ENCODE measurements around the gene RHO.

RHO gene

DNA sequence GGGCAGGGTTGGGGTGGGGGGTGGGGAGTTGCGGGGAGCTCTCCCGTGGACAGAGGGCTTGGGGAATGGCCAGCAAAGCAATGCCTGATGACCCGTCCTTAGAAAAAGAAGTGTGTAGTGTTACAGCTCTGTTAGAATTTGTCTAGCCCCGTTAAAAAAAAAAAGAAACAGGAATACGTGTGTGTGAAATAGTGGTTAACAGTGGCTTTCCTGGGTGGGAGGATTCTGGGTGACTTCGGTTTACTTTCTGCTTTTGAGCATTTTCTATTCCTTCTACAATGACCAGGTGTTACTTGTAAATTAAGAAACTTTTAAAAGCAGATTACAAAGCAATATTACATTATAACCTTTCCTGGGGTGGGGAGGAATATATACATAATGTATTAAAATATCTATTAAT is 39.5 kb downstream of the RHO start:
- no peak overlapping the region for H3K4me3 ChIP-seq (ENCODE audit: low read depth, low read length)
- TF ChIP-seq, protein P1, sequence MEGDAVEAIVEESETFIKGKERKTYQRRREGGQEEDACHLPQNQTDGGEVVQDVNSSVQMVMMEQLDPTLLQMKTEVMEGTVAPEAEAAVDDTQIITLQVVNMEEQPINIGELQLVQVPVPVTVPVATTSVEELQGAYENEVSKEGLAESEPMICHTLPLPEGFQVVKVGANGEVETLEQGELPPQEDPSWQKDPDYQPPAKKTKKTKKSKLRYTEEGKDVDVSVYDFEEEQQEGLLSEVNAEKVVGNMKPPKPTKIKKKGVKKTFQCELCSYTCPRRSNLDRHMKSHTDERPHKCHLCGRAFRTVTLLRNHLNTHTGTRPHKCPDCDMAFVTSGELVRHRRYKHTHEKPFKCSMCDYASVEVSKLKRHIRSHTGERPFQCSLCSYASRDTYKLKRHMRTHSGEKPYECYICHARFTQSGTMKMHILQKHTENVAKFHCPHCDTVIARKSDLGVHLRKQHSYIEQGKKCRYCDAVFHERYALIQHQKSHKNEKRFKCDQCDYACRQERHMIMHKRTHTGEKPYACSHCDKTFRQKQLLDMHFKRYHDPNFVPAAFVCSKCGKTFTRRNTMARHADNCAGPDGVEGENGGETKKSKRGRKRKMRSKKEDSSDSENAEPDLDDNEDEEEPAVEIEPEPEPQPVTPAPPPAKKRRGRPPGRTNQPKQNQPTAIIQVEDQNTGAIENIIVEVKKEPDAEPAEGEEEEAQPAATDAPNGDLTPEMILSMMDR (IDR thresholded peaks at IDR 0.05; ENCODE audit: insufficient read depth, low read depth, low read length, missing control alignments) = no peak
- no peak for DNase-seq (ENCODE audit: low read depth)

DNA sequence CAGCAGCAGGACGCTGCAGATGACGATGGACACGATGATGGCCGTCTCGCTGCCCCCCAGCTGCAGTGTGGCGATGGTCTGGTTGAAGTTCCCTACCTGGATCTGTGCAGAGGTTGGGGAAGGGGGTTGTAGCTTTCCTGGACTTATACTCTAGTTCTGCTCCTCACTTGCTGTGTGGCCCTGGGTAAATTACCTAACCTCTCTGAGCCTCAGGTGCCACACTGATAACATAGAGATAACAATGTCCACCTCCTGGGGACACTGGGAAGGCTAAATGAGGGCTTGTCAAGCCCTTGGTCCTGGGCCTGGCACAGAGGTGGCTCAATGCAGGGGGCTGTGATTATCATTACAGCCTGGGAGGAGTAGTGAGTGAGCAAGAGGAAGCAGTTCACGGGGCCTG is 41.4 kb downstream of the RHO start:
- TF ChIP-seq, protein P1 (IDR thresholded peaks at IDR 0.05; ENCODE audit: insufficient read depth, low read depth, low read length, missing control alignments) = no peak
- no peak overlapping the region for H3K4me3 ChIP-seq (ENCODE audit: low read depth, low read length)
- DNase-seq (ENCODE audit: low read depth) = no peak

DNA sequence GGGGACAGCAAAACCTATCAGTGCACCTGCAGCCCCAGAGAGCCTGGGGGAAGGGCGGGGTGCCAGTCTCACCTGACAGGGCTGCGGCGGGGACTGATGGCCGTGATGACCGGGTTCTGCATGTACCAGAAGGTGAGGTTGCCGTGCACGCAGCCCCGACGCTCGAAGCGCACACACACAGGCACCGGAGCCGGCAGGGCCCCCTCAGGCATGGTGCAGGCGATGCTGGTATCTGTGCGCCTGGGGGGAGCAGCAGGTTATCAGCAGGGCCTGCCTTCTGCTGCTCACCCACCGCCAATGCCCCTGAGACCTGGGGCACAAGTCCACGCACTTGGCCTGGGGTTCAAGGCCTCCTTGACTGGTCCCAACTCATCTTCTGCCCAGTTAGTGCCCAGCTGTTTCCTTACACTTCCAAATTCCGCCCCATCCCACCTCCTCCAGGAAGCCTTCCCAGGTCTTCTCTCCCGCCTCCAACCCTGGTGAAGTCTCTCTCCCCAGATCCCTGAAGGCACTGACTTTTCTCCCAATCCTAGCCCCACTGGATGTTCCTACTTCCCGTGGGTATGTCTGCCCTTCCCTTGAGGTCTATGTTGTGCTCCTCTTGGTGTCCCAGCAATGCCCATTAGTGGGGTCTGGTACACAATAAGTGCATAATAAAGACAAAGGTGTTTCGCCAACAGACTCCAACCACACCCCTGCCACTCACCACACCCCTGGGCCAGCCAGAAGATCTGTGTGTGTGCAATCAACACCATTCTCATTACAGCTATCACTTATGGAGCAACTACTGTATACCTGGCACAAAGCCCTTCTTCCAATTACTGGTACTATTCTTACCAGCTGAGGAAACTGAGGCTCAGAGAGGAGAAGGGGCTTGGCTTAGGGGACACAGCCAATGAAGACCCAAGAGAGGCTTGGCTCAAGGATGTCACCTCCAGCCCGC is 43.4 kb downstream of the RHO start:
- TF ChIP-seq, protein P1 (IDR thresholded peaks at IDR 0.05; ENCODE audit: insufficient read depth, low read depth, low read length, missing control alignments) = no peak
- DNase-seq (ENCODE audit: low read depth) = no peak
- H3K4me3 ChIP-seq (ENCODE audit: low read depth, low read length) = no peak overlapping the region

DNA sequence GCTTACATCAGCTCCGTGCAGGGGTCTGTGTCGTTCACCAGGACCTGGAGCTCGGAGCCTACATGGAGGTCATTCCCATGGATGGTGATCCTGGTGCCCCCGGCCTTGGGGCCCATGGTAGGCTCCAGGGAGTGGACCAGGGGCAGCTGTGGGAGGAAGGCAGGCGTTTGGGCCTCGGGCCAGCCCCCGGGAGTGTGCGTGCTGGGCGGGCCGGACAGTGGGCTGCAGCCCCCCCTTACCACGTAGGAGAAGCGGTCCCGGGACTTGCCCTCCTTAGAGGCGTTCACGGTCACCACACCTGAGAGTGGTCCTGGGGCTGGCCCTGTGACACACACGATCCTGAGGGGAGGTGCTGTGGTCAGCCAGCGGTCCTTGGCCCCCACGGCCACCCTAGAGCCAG is 44.2 kb downstream of the RHO start:
- TF ChIP-seq, protein P1 (IDR thresholded peaks at IDR 0.05; ENCODE audit: insufficient read depth, low read depth, low read length, missing control alignments) = no peak
- no peak for DNase-seq (ENCODE audit: low read depth)
- H3K4me3 ChIP-seq (ENCODE audit: low read depth, low read length) = no peak overlapping the region

DNA sequence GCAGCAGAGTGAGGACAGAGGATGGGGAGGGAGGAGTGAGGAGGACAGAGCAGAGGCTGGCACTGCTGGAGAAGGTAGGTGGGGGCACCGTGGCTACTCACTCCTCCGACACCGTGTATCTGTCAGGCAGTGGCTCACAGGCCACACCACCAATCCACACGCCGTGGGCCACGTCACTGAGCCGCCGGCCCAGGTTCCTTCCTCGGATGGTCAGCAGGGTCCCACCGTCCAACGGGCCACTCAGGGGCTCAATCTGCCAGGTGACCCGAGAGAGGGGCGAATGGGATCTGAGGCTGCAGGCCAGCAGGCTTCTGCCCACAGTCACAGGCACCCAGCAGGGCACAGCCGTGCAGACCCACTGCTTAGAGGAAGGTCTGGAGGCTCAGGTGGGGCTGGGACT is 45.1 kb downstream of the RHO start:
- TF ChIP-seq, protein P1 (IDR thresholded peaks at IDR 0.05; ENCODE audit: insufficient read depth, low read depth, low read length, missing control alignments) = no peak
- DNase-seq (ENCODE audit: low read depth) = no peak
- H3K4me3 ChIP-seq (ENCODE audit: low read depth, low read length) = no peak overlapping the region

DNA sequence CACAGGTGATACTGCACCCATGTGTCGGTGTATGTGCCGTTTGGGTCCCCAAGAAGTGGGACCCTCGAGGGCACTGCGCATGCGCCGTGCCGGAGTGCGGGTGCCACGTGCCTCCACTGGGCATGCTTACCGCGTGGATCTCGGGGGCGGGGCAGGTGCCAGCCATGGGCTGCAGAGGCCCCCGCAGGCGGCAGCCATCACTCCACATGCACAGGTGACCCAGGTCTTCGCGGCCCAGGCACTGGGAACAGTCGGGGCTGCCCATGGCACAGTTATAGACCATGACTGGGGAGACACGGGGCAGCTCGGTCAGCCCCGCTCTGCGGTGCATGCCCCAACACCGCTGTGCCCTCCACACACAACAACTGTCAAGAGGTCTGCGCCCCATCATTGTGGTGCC is 45.8 kb downstream of the RHO start:
- no peak overlapping the region for H3K4me3 ChIP-seq (ENCODE audit: low read depth, low read length)
- no peak for DNase-seq (ENCODE audit: low read depth)
- TF ChIP-seq, protein P1 (IDR thresholded peaks at IDR 0.05; ENCODE audit: insufficient read depth, low read depth, low read length, missing control alignments) = no peak

Measured in GM12865 (cell line).